B cell (primary cell): ENCODE results near the gene MCM10. TPM values are rescaled to one million over a fixed set of nuclear protein-coding genes. Genes with fewer than 3 reads are reported as not detected.

Experiments used
- ATAC-seq: fragments of 200-7000 bp; cut with Tn5 transposase; one replicate; pipeline ENCODE4 v1.10.0; 2021; ENCODE audit warnings: low read depth, mild to moderate bottlenecking, moderate number of reproducible peaks, moderate library complexity
- CTCF ChIA-PET: fragments of 350-600 bp; sonication (Branson Sonifier 250); formaldehyde crosslinking; loops from one replicate; lab custom pipeline; 2021; ENCODE audit warnings: antibody characterized with exemption, inconsistent platforms; lab: Charles Lee
- POLR2A ChIA-PET: fragments of 350-600 bp; sonication (Branson Sonifier 250); formaldehyde crosslinking; loops from one replicate; lab custom pipeline; 2021; ENCODE audit warnings: antibody characterized with exemption; lab: Charles Lee
- DNase-seq: peaks from one replicate; pipeline ENCODE4 v3.0.0; 2013
- H2AFZ ChIP-seq: 2 replicates; pipeline ENCODE4 v1.6.1; 2012; ENCODE audit warnings: mild to moderate bottlenecking, low read depth, low read length; ENCODE audit not compliant: insufficient read depth, poor library complexity, severe bottlenecking
- H3K27ac ChIP-seq, 2 donors: 1 replicate in 1 of 2; 2 replicates in 1 of 2; pipeline ENCODE4 v1.5.1; 2012 to 2013; ENCODE audit warnings: low read length in 2 of 2, mild to moderate bottlenecking in 2 of 2, moderate library complexity in 1 of 2
- H3K27me3 ChIP-seq, 4 experiments: fragments of 200-600 bp in 1 of 4; sonication (generic) in 1 of 4; replicated peaks in 1 of 4; 1 replicate in 2 of 4; 2 replicates in 2 of 4; pipeline versions ENCODE4 v1.6.1 to v1.7.0; 2013 to 2016; ENCODE audit warnings: low read length in 3 of 4, mild to moderate bottlenecking in 2 of 4, mixed read lengths in 1 of 4, moderate library complexity in 1 of 4; ENCODE audit not compliant: insufficient read depth in 4 of 4, control insufficient read depth in 3 of 4; ENCODE audit errors: control extremely low read depth in 1 of 4
- H3K36me3 ChIP-seq, 2 experiments: replicated peaks in 1 of 2; 1 replicate in 1 of 2; 2 replicates in 1 of 2; pipeline versions ENCODE4 v1.6.1 to v1.7.1; 2013; ENCODE audit warnings: low read length in 1 of 2; ENCODE audit not compliant: insufficient read depth in 2 of 2, control insufficient read depth in 1 of 2; ENCODE audit errors: control extremely low read depth in 1 of 2, extremely low read depth in 1 of 2
- H3K4me1 ChIP-seq, 2 donors: fragments of 200-600 bp in 1 of 2; sonication (generic) in 1 of 2; 1 replicate in 1 of 2; 2 replicates in 1 of 2; pipeline versions ENCODE4 v1.5.1 to v1.6.1; 2013 to 2017; ENCODE audit warnings: low read length in 2 of 2; ENCODE audit not compliant: control insufficient read depth in 2 of 2, insufficient read depth in 2 of 2
- H3K4me2 ChIP-seq: replicated peaks from 2 replicates; pipeline ENCODE3; 2012; ENCODE audit warnings: mild to moderate bottlenecking, low read depth, low read length; ENCODE audit not compliant: poor library complexity, severe bottlenecking
- H3K4me3 ChIP-seq, 5 experiments: fragments of 200-600 bp in 1 of 5; sonication (generic) in 1 of 5; 1 replicate in 3 of 5; 2 replicates in 2 of 5; pipeline versions ENCODE4 v1.5.1 to v1.7.0; 2011 to 2016; ENCODE audit warnings: low read length in 4 of 5, mild to moderate bottlenecking in 4 of 5, low read depth in 2 of 5, control low read depth in 1 of 5, moderate library complexity in 1 of 5; ENCODE audit not compliant: insufficient read depth in 1 of 5; ENCODE audit errors: control extremely low read depth in 1 of 5, extremely low read depth in 1 of 5
- H3K79me2 ChIP-seq: fragments of 200-600 bp; sonication (generic); one replicate; pipeline ENCODE4 v1.6.0; 2016; ENCODE audit warnings: low read length; ENCODE audit not compliant: control insufficient read depth, insufficient read depth
- H3K9ac ChIP-seq: fragments of 200-600 bp; sonication (generic); 2 replicates; pipeline ENCODE4 v1.6.1; 2017; ENCODE audit warnings: mild to moderate bottlenecking, low read length, moderate library complexity
- H3K9me3 ChIP-seq, 3 donors: one replicate each; pipeline versions ENCODE4 v1.6.1 to v1.7.1; 2013; ENCODE audit warnings: low read length in 2 of 3; ENCODE audit not compliant: control insufficient read depth in 2 of 3, insufficient read depth in 1 of 3; ENCODE audit errors: control extremely low read depth in 1 of 3
- H4K20me1 ChIP-seq: 2 replicates; pipeline ENCODE4 v1.6.0; 2012; ENCODE audit warnings: mild to moderate bottlenecking, low read length; ENCODE audit not compliant: insufficient read depth, control insufficient read depth, poor library complexity, severe bottlenecking
- H3K27ac Mint-ChIP-seq: one replicate; pipeline ENCODE4 v1.8.0; 2021; ENCODE audit warnings: mixed read lengths
- H3K27me3 Mint-ChIP-seq: one replicate; pipeline ENCODE4 v1.8.0; 2021; ENCODE audit warnings: mixed read lengths
- H3K4me1 Mint-ChIP-seq: one replicate; pipeline ENCODE4 v1.8.0; 2021; ENCODE audit warnings: mixed read lengths
- H3K4me3 Mint-ChIP-seq: one replicate; pipeline ENCODE4 v1.8.0; 2021; ENCODE audit warnings: mixed read lengths
- H3K9me3 Mint-ChIP-seq: one replicate; pipeline ENCODE4 v1.8.0; 2022; ENCODE audit warnings: mixed read lengths; ENCODE audit not compliant: insufficient read depth
- EZH2 ChIP-seq: IDR thresholded peaks from 2 replicates; pipeline ENCODE4 v1.6.1; 2012; ENCODE audit warnings: borderline replicate concordance, low read depth, mild to moderate bottlenecking, moderate library complexity, low read length; ENCODE audit not compliant: insufficient read depth, poor library complexity, severe bottlenecking
- WGBS: methylation state at CpG from one replicate; pipeline ENCODE4 v1.1.5; 2013; ENCODE audit warnings: missing lambda C conversion rate; ENCODE audit not compliant: insufficient coverage; 5-methylcytosine and 5-hydroxymethylcytosine counted together
- intact Hi-C: fragments of 100-400 bp; cut with micrococcal nuclease; formaldehyde crosslinking; loops from one replicate; pipeline ENCODE4 v1.10.0; 2022
- polyA plus RNA-seq: library from polyadenylated mRNA; depleted of rRNA; stranded (reverse); fragments of >200 nt; gene quantifications from 2 replicates; pipeline ENCODE4 v1.2.3, GENCODE V29; 2012
- total RNA-seq, 2 donors: library from RNA; stranded (reverse); fragments of 120-200 nt in 1 of 2; gene quantifications; 1 replicate in 1 of 2; 2 replicates in 1 of 2; pipeline versions ENCODE4 v1.2.3 to v1.2.4, GENCODE V29; 2013 to 2022
- TF ChIP-seq, protein P1 (sequence below): fragments of 200-600 bp; IDR thresholded peaks from one replicate; pipeline ENCODE4 v1.8.0; 2022; ENCODE audit warnings: antibody characterized with exemption, mild to moderate bottlenecking

MCM10 gene
- total and polyA plus RNA-seq, 2 donors (not counting 1 experiment from before 2014, with no cell fraction given), result 0.42 to 0.88 TPM

GRCh38 chr10:13223241-13223640 is 61.9 kb downstream of the MCM10 start:
- 91% methylated on average over 5 of the region's 9 CpGs for WGBS
- no peaks in the 10 kb centered on the region for H3K9me3 ChIP-seq
- no peak overlapping the region for H3K4me2 ChIP-seq
- no peak overlapping the region for H3K27ac ChIP-seq
- H3K27ac Mint-ChIP-seq, result no peak overlapping the region
- DNase-seq, result no peak
- H3K27me3 Mint-ChIP-seq, result no peaks in the 10 kb centered on the region
- no peaks in the 10 kb centered on the region for H3K79me2 ChIP-seq
- ATAC-seq, result no peak
- TF ChIP-seq, protein P1, sequence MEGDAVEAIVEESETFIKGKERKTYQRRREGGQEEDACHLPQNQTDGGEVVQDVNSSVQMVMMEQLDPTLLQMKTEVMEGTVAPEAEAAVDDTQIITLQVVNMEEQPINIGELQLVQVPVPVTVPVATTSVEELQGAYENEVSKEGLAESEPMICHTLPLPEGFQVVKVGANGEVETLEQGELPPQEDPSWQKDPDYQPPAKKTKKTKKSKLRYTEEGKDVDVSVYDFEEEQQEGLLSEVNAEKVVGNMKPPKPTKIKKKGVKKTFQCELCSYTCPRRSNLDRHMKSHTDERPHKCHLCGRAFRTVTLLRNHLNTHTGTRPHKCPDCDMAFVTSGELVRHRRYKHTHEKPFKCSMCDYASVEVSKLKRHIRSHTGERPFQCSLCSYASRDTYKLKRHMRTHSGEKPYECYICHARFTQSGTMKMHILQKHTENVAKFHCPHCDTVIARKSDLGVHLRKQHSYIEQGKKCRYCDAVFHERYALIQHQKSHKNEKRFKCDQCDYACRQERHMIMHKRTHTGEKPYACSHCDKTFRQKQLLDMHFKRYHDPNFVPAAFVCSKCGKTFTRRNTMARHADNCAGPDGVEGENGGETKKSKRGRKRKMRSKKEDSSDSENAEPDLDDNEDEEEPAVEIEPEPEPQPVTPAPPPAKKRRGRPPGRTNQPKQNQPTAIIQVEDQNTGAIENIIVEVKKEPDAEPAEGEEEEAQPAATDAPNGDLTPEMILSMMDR, result no peak
- TF ChIP-seq EZH2, result no peak
- no peaks in the 10 kb centered on the region for H3K27me3 ChIP-seq
- no peak overlapping the region for H3K9ac ChIP-seq
- intact Hi-C loops, result no loop called here
- no peaks in the 10 kb centered on the region for H4K20me1 ChIP-seq
- ChIA-PET CTCF (no interaction called here), POLR2A (no interaction called here)
- no peaks in the 10 kb centered on the region for H3K4me1 Mint-ChIP-seq
- no peaks in the 10 kb centered on the region for H3K4me1 ChIP-seq
- H3K36me3 ChIP-seq, result no peaks in the 10 kb centered on the region
- no peak overlapping the region for H3K4me3 ChIP-seq
- H2AFZ ChIP-seq, result no peak overlapping the region
- no peak overlapping the region for H3K4me3 Mint-ChIP-seq
- H3K9me3 Mint-ChIP-seq, result no peaks in the 10 kb centered on the region

GRCh38 chr10:13224210-13224995 is 63.0 kb downstream of the MCM10 start:
- Histone ChIP-seq H3K4me3 (no peak overlapping the region), H3K27ac (no peak overlapping the region), H3K27me3 (no peaks in the 10 kb centered on the region), H3K36me3 (no peaks in the 10 kb centered on the region), H3K4me1 (no peaks in the 10 kb centered on the region), H3K9ac (no peak overlapping the region), H4K20me1 (no peaks in the 10 kb centered on the region), H3K4me2 (no peak overlapping the region), H2AFZ (no peak overlapping the region), H3K79me2 (no peaks in the 10 kb centered on the region), H3K9me3 (no peaks in the 10 kb centered on the region)
- no peaks in the 10 kb centered on the region for H3K4me1 Mint-ChIP-seq
- intact Hi-C loops, result no loop called here
- DNase-seq (no peak), ATAC-seq (no peak)
- WGBS, result 85% methylated on average over 9 of the region's 11 CpGs
- no peaks in the 10 kb centered on the region for H3K9me3 Mint-ChIP-seq
- ChIA-PET CTCF (no interaction called here), POLR2A (no interaction called here)
- no peaks in the 10 kb centered on the region for H3K27me3 Mint-ChIP-seq
- H3K4me3 Mint-ChIP-seq, result no peak overlapping the region
- no peak overlapping the region for H3K27ac Mint-ChIP-seq
- TF ChIP-seq, protein P1, result no peak
- no peak for TF ChIP-seq EZH2
